OCI-LY1 (cell line): ENCODE measurements around the gene TLR6.

Source experiments
- EZH2 ChIP-seq: fragments of 200-600 bp; sonication (generic), shearing (Covaris generic); IDR thresholded peaks from 2 replicates; pipeline ENCODE4 v1.8.0; 2017; ENCODE audit warnings: borderline replicate concordance, mixed run types, mild to moderate bottlenecking, antibody characterized with exemption, low read length, moderate library complexity, mixed read lengths
- TF ChIP-seq, protein P1 (sequence below): fragments of 200-600 bp; sonication (generic), shearing (Covaris generic); IDR thresholded peaks from 2 replicates; pipeline ENCODE4 v1.5.1; 2017; ENCODE audit warnings: mild to moderate bottlenecking, antibody characterized with exemption, low read length, moderate library complexity, mixed read lengths

DNA sequence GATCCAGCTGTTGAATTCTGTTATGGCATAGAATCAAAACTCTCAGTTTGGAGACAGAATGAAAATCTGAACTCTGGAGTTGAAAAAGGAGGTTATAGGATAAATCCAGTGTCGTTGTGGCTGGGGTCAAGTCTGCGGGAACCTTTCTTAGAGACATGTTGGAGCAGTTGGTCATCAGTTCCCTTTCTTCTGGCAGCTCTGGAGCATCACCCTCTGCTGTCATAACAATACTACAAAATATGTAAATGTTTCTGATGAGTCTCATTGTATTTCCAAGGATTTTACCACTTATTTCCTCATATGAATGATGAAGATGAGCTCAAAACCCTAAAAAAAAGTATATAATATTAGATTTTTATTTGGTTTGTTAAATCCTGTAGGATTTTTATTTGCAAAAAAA is 81.3 kb downstream of the TLR6 start:
- TF ChIP-seq, protein P1, sequence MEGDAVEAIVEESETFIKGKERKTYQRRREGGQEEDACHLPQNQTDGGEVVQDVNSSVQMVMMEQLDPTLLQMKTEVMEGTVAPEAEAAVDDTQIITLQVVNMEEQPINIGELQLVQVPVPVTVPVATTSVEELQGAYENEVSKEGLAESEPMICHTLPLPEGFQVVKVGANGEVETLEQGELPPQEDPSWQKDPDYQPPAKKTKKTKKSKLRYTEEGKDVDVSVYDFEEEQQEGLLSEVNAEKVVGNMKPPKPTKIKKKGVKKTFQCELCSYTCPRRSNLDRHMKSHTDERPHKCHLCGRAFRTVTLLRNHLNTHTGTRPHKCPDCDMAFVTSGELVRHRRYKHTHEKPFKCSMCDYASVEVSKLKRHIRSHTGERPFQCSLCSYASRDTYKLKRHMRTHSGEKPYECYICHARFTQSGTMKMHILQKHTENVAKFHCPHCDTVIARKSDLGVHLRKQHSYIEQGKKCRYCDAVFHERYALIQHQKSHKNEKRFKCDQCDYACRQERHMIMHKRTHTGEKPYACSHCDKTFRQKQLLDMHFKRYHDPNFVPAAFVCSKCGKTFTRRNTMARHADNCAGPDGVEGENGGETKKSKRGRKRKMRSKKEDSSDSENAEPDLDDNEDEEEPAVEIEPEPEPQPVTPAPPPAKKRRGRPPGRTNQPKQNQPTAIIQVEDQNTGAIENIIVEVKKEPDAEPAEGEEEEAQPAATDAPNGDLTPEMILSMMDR, result no peak
- no peak for TF ChIP-seq EZH2
